Astrocyte (in vitro differentiated cells and primary cell): Measurements from ENCODE around the gene ACP6.

ENCODE experiments used
- CTCF ChIP-seq: IDR thresholded peaks from 2 replicates; pipeline ENCODE4 v1.5.1; 2011; ENCODE audit warnings: low read depth, mild to moderate bottlenecking, inconsistent platforms, low read length, moderate library complexity; ENCODE audit not compliant: insufficient read depth
- EZH2 ChIP-seq: IDR thresholded peaks from 2 replicates; pipeline ENCODE4 v1.6.1; 2012; ENCODE audit warnings: mild to moderate bottlenecking, low read length, inconsistent platforms; ENCODE audit not compliant: insufficient read depth

GRCh38 chr1:147612366-147612765, 58.0 kb downstream of the ACP6 start:
- TF ChIP-seq CTCF (no peak), EZH2 (no peak)
